Breast epithelium (tissue), 4 donors: ENCODE results near the gene RPL13. TPM values are rescaled to one million over a fixed set of nuclear protein-coding genes. Genes with fewer than 3 reads are reported as not detected.

Experiments used
- DNase-seq, 2 donors: peaks; one replicate each; pipeline ENCODE4 v3.0.0-alpha.2; 2019; ENCODE audit warnings: low spot score in 2 of 2
- H3K27ac ChIP-seq, 2 donors: fragments of 200-600 bp; sonication (generic) in 1 of 2; one replicate each; pipeline ENCODE4 v1.5.1; 2016 to 2019; ENCODE audit warnings: mild to moderate bottlenecking in 1 of 2
- H3K27me3 ChIP-seq, 2 donors: fragments of 200-600 bp; sonication (generic) in 1 of 2; one replicate each; pipeline versions ENCODE4 v1.5.1 to v1.6.0; 2017 to 2019; ENCODE audit warnings: control low read depth in 1 of 2, mild to moderate bottlenecking in 1 of 2
- H3K36me3 ChIP-seq: fragments of 200-600 bp; one replicate; pipeline ENCODE4 v1.5.1; 2019
- H3K4me1 ChIP-seq, 2 donors: fragments of 200-600 bp; sonication (generic); one replicate each; pipeline ENCODE4 v1.5.1; 2016 to 2019; ENCODE audit warnings: control low read depth in 1 of 2
- H3K4me3 ChIP-seq, 3 donors: fragments of 200-600 bp; sonication (generic); 1 replicate in 2 of 3; 2 replicates in 1 of 3; pipeline ENCODE4 v1.5.1; 2016 to 2019; ENCODE audit warnings: mild to moderate bottlenecking in 3 of 3, moderate library complexity in 2 of 3
- H3K9me3 ChIP-seq, 2 donors: fragments of 200-600 bp; sonication (generic) in 1 of 2; one replicate each; pipeline ENCODE4 v1.5.1; 2016 to 2019; ENCODE audit warnings: control low read depth in 1 of 2
- CTCF ChIP-seq, 3 donors: fragments of 450-650 bp; IDR thresholded peaks; one replicate each; pipeline ENCODE4 v1.5.1; 2016 to 2017; ENCODE audit warnings: antibody characterized with exemption in 3 of 3, mild to moderate bottlenecking in 3 of 3, moderate library complexity in 3 of 3
- POLR2A ChIP-seq: fragments of 450-650 bp; IDR thresholded peaks from one replicate; pipeline ENCODE4 v1.6.1; 2016; ENCODE audit warnings: antibody characterized with exemption, mild to moderate bottlenecking, moderate library complexity
- POLR2AphosphoS5 ChIP-seq, 3 donors: sonication (generic); formaldehyde crosslinking; IDR thresholded peaks; one replicate each; pipeline ENCODE4 v1.6.1; 2017; ENCODE audit warnings: antibody characterized with exemption in 3 of 3
- intact Hi-C: fragments of 100-400 bp; cut with DNase I; formaldehyde crosslinking; loops from one replicate; pipeline ENCODE4 v1.15.1; 2023; ENCODE audit warnings: low total_unique reads
- total RNA-seq, 3 donors: library from RNA; depleted of rRNA; stranded (reverse); fragments of >200 nt; gene quantifications; one replicate each; pipeline ENCODE4 v1.1.0, GENCODE V29; 2016

RPL13 gene
- total RNA-seq, 3 donors from 2014 or later: 5,075 to 6,295 (median 5,484) TPM

DNA sequence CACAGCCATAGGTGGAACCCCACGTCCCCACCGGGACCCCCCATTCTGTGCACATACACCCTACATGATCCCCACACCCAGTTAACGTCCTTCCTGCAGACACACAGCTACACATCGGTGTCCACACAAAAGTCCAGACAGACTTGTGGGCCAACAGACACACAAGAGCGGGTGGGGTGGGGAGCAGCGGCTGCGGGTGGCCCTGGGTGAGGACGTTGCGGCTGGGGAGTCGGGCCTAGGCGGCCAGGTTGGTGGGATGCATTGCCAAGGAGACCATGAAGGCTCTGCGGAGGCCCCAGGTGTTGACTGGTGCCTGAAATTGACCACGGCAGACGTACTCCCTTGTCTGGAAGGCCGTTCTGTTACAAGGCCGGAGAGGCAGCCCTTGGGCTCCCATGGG, 44.3 kb downstream of the RPL13 start:
- no peaks in the 10 kb centered on the region for H3K9me3 ChIP-seq
- intact Hi-C loops: no loop called here
- no peak for TF ChIP-seq POLR2A
- DNase-seq: no peak
- H3K27ac ChIP-seq: no peak overlapping the region
- H3K27me3 ChIP-seq: peaks cover 0 to 13% of the 10 kb centered on the region in 2 donors
- peaks cover 3 to 6% of the 10 kb centered on the region in 2 donors for H3K4me1 ChIP-seq
- H3K36me3 ChIP-seq: no peaks in the 10 kb centered on the region
- H3K4me3 ChIP-seq: no peak overlapping the region

- H3K4me3 ChIP-seq: no peak overlapping the region
- intact Hi-C loops: no loop called here
- H3K36me3 ChIP-seq: no peaks in the 10 kb centered on the region
- no peaks in the 10 kb centered on the region for H3K9me3 ChIP-seq
- H3K4me1 ChIP-seq: peaks cover 3 to 6% of the 10 kb centered on the region in 2 donors
- no peak for DNase-seq
- no peak overlapping the region for H3K27ac ChIP-seq
- TF ChIP-seq POLR2A (no peak), CTCF (IDR thresholded peaks at IDR 0.05) (no peak), POLR2AphosphoS5 (IDR thresholded peaks at IDR 0.05) (no peak)
- H3K27me3 ChIP-seq: peaks cover 0 to 13% of the 10 kb centered on the region in 2 donors
Observed at GRCh38 chr16:89605186-89605970, 44.9 kb downstream of the RPL13 start.

DNA sequence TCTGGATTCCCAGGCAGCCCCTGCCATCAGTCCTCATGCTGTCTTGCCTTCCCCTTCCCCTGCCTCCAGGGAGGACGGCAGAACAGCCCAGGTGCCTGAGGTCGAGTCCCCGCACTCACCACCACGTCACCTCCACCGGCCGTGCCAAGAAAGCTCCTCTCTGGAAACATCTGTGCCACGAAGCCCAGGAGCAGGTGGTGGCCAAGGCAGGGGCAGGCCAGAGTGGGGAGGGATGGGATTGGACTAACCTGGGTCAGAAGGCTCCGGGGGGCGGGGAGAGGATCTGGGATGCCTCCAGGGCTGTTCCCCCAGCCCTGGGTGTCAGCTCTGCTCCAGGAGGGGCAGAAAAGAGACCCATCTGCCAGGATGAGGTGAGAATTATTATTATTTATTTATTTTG, 45.5 kb downstream of the RPL13 start:
- H3K27me3 ChIP-seq: peaks cover 0 to 13% of the 10 kb centered on the region in 2 donors
- intact Hi-C loops: no loop called here
- H3K36me3 ChIP-seq: no peaks in the 10 kb centered on the region
- no peak overlapping the region for H3K4me3 ChIP-seq
- H3K27ac ChIP-seq: no peak overlapping the region
- peaks cover 3 to 6% of the 10 kb centered on the region in 2 donors for H3K4me1 ChIP-seq
- no peak for TF ChIP-seq POLR2AphosphoS5 (IDR thresholded peaks at IDR 0.05)
- TF ChIP-seq POLR2A: no peak
- TF ChIP-seq CTCF (IDR thresholded peaks at IDR 0.05): no peak
- no peaks in the 10 kb centered on the region for H3K9me3 ChIP-seq
- DNase-seq: no peak

- Histone ChIP-seq H3K4me1 (peaks cover 3 to 4% of the 10 kb centered on the region in 2 donors), H3K4me3 (no peak overlapping the region), H3K27me3 (peaks cover 0 to 13% of the 10 kb centered on the region in 2 donors), H3K9me3 (no peaks in the 10 kb centered on the region), H3K27ac (no peak overlapping the region), H3K36me3 (no peaks in the 10 kb centered on the region)
- TF ChIP-seq CTCF (IDR thresholded peaks at IDR 0.05) (no peak), POLR2AphosphoS5 (IDR thresholded peaks at IDR 0.05) (no peak), POLR2A (no peak)
- no peak for DNase-seq
- intact Hi-C loops: no loop called here
Observed at GRCh38 chr16:89607453-89607852, 47.0 kb downstream of the RPL13 start.

DNA sequence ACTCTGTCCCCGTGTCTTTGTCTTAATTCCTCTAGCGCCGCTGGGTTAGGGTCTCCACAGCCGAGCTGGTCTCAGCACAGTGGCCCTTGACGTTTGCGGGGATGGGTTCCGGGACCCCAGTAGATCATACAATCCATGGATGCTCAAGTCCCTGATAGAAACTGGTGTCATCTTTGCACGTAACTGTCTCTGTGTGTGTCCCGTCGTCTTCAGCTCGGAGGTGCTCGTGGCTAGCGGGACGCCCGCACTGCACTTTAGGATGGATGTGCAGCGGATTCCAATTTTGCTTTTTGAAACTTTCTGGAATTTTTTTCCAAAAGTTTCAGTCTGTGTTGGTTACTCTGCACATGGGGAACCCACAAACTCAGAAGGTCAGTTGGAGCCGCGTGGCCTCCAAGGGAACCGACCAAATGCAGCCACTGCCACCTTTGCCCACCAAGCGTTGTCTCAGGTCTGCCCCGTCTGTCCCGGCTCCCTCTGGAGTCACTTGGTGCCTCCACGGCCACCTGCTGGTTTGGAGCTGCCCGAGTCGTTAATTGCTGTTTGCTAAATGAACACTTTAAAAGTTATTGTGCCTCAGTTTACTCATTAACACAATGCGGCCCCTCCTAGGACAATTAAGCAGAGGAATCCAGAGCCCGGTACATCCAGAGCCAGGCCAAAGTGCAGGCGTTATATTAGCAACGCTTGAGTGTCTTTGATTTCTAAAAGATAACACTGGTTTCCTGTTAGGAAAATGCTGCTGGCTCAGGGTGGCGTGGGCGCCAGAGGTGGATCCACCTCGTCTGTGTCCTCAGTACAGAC, 47.7 kb downstream of the RPL13 start:
- H3K9me3 ChIP-seq: no peaks in the 10 kb centered on the region
- H3K4me1 ChIP-seq: no peaks in the 10 kb centered on the region
- H3K27ac ChIP-seq: no peak overlapping the region
- TF ChIP-seq POLR2AphosphoS5 (IDR thresholded peaks at IDR 0.05) (no peak), CTCF (IDR thresholded peaks at IDR 0.05) (no peak), POLR2A (no peak)
- no peak overlapping the region for H3K4me3 ChIP-seq
- no peak for DNase-seq
- H3K27me3 ChIP-seq: peaks cover 0 to 13% of the 10 kb centered on the region in 2 donors
- no peaks in the 10 kb centered on the region for H3K36me3 ChIP-seq
- intact Hi-C loops: no loop called here
